NCI-H2227 (cell line): ENCODE measurements around the gene ZNF540.
"Not testable (repeated sequence)": the region's sequence is repeated elsewhere in the genome, so short reads cannot be mapped to it uniquely, and the experiment has no call there.

Source experiments
- DNase-seq: peaks from one replicate; lab custom pipeline; 2025; ENCODE audit not compliant: unreplicated experiment; lab: John Stamatoyannopoulos, UW

Gene ZNF540

GRCh38 chr19:37594304-37594981 lies at the start of gene ZNF540, which contains the start of gene ZNF571:
Gene ZNF540, plus strand, starts transcription at chr19:37594876. Its CDS starts 3,572 bp downstream, at chr19:37598448.
Gene ZNF571, minus strand, starts transcription at chr19:37594792. Its CDS starts 8,116 bp downstream, at chr19:37586676.
- DNase-seq = peak; percentile 100

DNA sequence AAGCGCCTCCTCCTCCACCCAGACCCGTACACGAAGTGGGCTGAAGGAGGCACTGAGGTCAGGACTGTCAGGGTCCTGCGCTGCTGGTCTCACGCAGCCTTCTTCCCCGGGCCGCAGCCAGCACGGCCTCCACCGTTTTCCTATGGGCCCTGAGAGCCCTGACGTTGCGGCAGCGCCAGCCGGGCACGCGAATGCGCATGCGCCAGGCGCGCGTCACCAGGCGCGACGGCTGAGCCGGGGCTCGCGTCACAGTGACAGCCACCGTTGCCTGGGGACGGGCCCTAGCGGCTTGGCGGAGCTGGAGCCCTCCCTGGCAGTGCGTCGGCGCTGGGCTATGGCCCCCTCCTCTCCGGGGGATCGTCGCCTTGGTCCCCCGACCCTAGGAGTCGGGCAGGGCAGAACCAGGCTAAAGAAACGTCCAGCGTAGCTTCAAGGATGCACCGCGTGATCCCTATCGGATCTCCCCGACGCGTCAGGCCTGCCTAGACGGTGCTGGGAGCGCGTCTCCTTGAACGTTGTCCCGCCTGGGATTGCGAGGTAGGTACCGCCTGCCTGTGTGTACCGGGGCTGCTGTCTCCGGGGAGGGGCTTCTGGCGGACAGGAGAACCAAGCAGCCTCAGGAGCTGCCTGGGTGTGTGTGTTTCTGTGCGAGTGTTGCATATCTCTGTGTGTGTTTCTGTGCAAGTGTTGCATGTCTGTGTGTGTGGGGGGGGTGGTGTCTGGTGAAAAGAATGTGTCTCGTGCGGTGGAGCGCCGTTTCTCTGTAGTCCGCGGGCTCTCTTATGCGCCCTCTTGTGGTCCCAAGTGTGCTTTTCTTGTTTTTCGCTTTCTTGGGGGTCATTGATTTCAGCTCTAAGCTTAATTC lies 43.3 kb upstream of the ZNF540 start:
- peak; percentile 39 for DNase-seq

DNA sequence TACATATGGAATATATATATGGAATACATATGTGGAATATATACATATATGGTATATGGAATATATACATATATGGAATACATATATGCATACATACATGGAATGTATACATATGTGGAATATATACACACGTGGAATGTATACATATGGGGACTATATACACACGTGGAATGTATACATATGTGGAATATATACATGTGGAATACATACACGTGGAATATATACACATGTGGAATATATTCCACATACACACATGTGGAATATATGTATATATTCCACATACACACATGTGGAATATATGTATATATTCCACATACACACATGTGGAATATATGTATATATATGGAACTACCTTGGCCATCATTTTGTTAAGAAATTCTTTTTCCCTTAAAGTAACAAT lies 31.2 kb upstream of the ZNF540 start:
- DNase-seq = no peak

DNA sequence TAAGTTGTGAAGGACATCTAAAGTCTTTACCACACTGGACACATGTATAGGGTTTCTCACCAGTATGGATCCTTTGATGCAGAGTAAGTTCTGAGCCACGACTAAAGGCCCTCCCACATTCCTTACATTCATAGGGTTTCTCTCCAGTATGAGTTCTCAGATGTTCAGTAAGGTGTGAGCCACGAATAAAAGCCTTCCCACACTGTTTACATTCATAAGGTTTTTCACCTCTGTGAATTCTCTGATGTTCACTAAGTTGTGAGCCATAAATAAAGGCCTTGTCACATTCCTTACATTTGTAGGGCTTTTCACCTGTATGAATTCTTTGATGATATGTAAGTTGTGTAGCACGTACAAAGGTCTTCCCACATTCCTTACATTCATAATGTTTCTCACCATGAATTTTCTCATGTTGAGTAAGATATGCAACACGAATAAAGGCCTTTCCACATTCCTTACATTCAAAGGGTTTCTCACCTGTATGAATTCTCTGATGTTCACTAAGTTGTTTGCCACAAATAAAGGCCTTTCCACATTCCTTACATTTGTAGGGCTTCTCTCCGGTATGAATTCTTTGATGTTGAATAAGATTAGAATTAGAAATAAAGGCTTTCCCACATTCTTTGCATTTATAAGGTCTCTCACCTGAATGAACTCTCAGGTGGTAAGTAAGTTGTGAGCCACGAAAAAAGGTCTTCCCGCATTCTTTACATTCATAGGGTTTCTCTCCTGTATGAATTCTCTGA lies 29.9 kb upstream of the ZNF540 start:
- DNase-seq = no peak

DNA sequence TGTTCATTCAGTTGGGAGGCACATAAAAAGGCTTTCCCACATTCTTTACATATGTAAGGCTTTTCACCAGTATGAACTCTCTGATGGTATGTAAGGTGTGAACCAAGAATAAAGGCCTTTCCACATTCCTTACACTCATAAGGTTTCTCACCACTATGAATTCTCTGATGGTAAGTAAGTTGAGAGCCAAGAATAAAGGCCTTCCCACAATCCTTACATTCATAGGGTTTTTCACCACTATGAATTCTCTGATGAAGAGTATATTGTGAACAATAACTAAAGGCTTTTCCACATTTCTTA lies 29.4 kb upstream of the ZNF540 start:
- DNase-seq = no peak

GRCh38 chr19:37572203-37572602 lies 22.5 kb upstream of the ZNF540 start:
- DNase-seq = no peak

DNA sequence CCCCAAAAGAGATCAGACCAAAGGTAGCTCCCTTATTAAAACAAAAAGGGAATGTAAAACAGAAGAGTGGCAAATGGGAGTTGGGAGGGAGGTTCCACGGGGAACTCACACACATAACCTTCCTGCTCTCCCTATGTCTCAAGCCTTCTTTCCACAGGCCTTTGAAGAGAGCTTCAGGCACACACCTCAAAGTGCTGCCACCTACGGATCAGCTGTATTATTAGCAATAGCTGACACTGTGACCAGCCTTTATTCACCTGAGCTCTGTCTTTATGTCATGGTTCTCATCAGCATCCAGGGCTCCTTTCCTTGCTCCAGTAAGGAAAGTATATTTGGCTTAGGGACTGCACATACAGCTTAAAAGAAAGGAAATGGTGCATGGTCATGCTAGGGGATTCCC lies 11.3 kb upstream of the ZNF540 start:
- no peak for DNase-seq

DNA sequence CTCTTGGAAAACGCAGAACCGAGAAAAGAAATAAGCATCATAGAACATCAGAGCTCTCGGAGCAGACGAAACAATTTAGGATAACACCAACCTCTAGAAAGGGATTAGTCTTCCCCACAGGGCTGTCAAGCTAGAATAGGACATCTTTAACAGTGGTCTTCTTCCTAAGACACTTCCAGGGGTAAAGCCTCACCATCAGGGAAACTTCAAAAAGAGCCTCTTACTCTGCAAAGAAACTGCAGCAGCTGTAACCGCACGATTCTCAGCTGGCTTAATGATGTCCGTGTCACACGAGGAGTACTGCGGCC lies 726 bp upstream of the ZNF540 start:
- no peak for DNase-seq

GRCh38 chr19:37594982-37595382 lies 306 bp downstream of the ZNF540 start:
- DNase-seq = peak; percentile 92

GRCh38 chr19:37635076-37636056 lies 40.7 kb downstream of the ZNF540 start:
- no peak for DNase-seq

- DNase-seq = peak; percentile 71
Observed at GRCh38 chr19:37654118-37654517, 59.4 kb downstream of the ZNF540 start.

- DNase-seq = peak; percentile 95
Observed at GRCh38 chr19:37654629-37655300, 60.1 kb downstream of the ZNF540 start.

- DNase-seq = peak; percentile 100
Observed at GRCh38 chr19:37655301-37655688, 60.6 kb downstream of the ZNF540 start, which contains the start of gene ZFP30. Gene ZFP30, minus strand, starts transcription at chr19:37655465. Its CDS starts 7,643 bp downstream, at chr19:37647822.

- peak; percentile 100 for DNase-seq
Observed at GRCh38 chr19:37655689-37656371, 61.2 kb downstream of the ZNF540 start.

DNA sequence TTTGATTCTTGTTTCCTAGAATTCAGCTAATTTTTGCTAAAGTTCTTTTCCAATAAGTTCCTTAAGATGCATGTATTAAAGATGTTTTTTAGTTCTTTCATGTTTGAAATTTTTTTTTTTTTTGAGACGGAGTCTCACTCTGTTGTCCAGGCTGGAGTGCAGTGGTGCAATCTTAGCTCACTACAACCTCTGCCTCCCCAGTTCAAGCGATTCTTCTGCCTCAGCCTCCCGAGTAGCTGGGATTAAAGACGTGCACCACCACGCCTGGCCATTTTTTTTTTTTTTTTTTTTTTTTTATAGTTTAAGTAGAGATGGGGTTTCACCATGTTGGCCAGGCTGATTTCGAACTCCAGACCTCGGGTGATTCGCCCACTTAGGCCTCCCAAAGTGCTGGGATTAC lies 62.5 kb downstream of the ZNF540 start:
- DNase-seq = not testable (repeated sequence)
